Measurements from ENCODE around the gene RGS3.

Gene RGS3

DNA sequence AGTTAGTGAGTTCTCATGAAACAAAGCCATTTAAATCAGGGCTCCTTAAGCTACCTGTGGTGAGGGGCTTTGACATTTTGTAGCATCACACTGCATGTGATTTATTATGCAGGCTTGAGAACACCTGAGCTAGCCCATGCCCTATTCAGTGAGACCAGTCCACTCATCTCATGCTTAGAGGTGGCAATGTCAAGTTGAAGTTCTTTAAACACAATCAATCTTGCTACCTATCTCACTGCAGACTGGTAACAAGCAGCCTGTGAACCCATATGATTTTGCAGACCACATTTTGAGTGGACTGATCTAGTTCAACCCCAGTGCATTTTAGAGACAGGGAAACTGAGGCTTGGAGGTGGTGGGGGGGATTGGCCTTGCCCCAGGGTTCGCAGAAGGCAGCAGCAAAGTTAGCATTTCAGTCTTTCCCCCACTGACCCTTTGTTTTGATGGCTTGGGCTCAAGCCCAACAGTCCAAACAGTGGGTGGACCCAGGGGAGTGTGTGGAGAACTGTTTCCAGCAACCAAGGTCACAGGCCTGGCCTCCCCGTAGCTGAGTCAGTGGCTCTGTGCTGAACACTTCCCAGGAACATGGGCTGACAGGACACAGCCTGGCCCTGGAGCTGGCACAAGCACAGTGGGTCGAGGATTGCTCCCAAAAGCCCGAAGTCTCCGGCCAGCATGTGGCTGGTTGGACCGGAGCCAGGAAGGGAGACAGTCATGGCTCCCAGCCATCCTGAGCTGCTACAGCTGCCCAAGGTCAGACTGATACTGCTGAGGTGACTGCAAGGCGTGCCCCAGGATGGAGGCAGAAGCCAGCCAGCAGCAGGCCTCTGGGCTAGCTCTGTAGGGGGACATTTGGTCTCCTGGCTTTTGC lies 95.3 kb downstream of the RGS3 start:
- DNase-seq: no peak

DNA sequence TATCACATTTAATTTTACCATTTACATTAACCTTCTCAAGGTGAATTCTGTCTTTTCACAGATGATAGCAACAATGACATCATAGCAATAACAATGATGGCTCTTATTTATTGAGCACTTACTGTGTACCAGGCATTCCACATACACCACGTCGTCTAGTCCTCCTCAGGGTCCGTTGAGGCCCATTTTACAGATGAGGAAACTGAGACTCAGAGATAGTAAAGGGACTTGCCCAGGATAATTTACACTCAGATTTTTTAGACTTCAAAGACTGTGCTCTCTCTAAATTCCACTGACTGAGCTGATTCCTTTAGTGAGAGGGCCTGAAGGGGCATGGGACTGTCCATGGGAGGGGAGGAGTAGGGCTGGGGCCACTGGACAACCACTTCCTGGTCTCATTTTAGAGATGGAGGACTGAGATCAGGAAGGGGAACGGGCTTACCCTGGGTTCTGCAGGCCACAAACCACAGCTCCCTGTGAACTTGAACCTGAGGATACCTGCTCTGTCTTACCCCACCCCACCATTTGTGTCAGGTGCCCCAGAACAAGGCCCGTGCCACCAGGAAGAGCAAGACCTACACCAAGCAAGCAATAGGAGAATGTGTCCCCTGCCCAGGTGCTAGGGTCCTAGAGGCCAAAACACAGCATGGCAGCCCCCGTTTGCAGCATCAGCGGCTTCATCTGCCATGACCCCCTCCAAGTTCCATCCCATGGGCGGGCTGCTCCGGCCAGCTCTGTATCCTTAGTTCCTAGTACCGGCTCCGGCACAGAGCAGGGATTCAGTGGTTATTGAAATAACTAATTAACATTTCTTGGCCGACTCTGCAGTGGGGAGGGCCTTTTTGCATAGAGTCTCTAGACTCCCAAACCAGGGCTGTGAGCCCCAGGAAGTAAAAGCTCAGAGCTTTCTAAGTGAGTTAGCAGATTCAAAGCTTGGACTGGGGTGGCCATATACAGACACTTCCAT lies 96.6 kb downstream of the RGS3 start:
- no peak for DNase-seq

DNA sequence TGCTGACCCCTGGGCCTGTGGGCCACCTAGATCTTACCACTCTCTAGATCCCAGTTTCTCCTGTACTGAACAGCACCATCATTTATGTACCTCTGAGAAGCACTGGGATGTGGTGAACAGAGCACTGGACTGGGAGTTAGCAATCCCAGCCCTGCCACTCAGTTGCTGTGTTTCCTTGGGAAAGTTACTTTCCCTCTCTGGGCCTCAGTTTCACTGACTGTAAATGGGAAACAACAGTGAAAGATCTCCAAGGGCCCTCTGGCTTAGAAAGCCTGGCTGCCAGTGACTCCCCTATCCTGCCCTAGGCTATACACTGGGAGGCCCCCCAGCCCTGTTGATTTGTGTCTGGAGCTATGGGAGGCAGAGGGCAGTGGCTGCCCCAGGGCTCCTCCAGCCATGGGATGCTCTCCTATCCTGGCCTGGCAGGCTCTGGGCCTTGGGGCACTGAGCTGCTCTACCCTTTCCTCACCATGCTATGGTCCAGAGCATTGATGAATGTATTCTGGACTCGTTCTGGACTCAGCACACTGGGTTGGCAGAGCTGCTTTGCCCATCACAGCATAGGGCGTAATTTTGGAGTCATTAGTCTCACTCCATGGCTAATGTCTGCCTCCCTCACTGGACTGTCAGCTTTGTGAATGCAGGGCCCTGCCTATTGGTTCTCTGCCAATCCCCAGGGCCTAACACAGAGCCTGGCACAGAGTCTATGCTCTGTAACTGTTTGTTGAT lies 99.3 kb downstream of the RGS3 start:
- DNase-seq: no peak

DNA sequence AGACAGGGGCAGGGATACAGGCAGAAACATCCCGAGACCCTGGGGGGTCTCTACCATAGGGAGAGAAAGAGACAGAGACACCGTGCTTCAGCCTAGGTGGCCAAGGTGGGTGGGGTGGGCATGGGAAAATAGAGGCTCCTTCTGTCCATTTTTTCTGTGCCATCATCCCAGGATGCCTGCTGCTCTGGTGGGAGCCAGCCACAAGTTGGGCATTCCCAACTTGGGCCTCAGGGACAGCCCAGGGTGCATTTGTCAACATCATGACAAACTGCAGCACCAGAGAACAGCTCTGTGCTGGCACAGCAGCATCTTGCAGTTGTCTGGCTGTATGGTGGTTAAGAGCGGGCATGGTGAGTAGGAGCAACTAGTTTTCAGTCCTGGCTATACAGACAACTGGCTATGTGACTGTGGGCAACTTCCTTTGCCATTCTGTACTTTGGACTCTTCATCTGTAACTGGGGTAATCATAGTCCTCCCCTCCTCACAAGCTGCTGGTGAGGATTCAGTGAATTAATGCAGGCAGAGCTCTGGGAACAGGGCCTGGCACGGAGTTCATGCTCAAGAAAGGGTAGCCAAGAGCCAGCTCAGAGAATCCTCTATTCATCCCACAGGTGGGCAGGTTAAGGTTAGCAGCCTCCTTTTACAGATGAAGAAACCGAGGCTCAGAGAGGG lies 100.4 kb downstream of the RGS3 start:
- no peak for DNase-seq

DNA sequence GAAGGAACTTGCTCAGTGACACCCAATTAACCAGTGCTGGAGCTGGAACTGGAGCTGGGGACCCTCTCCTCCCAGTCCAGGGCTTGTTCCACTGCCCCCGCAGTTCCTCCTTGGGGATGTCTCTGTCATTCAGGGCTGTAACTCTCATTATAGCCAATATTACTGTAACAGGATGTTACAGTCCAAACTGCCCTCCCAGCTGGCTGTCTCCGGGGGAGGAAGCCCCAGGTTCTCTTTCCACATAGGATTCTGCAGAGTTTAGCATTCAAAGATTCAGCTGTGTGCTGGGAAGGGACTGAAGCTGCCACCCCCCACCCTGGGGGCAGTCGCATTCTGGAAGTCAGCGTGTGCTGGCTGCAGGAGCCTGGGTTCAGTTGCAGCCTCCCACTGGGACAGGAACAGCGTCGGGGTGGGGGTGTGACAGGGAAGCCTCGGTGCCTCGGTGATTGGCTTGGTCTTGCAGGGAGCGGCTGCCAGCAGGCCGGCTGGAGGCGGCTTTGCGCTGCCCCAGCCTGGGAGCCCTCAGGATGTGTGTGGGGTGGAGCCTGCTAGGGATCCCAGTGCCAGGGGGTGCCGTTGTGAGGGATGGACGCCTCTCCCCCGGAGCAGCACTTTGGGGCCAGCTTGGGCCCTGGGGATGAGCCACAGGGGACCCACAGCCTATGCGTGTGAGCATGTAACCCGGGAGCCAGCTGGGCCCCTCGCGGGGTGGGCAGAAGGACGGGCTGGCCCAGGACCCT lies 101.1 kb downstream of the RGS3 start:
- DNase-seq: no peak

DNA sequence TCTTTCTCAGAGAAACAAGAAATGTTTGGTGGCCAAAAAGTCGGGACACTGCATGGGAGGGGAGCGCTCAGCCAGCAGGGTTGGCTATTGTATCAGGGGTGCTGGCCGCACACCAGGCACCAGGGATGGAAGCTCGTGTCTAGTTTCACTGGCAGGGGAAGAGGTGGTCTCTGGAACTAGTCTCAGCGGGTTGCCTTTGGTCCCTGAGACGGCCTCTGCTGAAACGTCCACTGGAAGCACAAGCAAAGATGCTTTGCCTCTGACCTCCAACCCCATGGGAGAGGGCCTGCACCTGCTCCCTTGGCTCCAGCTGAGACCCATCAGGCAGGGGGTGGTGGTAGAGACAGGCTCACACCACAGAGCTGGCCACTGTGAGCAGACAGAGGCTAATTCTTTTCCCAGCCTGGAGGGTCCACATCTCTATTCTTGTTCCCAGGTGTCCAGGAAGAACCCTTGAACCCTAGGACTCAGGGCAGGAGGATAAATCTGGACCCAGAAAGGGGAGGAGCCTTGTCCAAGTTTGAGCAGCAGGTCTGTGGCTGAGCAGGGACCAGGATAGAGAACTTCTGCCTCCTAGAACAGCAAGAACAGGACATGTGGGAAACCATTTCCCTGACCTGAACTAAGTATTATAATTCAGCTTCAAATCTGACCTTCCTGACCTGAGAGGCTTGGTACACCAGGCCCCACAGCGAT lies 102.6 kb downstream of the RGS3 start:
- no peak for DNase-seq

DNA sequence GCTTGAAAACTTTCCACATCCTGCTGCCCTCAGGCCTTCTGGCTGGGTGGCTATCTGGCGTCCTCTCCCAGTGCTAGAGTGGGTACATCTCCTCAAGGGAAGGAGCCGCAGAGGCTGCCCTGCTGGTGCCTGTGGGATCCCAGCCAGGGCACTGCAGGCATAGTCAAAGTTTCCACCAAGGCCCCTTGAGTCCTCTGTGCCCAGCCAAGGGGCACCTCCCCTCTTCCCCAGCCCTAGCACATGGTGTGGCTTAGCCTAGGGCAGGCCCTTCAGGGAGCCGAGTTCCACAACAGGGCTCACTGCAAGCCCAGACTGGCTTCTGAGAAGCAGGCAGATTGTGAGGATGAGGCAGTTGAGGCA lies 103.2 kb downstream of the RGS3 start:
- DNase-seq: no peak

DNA sequence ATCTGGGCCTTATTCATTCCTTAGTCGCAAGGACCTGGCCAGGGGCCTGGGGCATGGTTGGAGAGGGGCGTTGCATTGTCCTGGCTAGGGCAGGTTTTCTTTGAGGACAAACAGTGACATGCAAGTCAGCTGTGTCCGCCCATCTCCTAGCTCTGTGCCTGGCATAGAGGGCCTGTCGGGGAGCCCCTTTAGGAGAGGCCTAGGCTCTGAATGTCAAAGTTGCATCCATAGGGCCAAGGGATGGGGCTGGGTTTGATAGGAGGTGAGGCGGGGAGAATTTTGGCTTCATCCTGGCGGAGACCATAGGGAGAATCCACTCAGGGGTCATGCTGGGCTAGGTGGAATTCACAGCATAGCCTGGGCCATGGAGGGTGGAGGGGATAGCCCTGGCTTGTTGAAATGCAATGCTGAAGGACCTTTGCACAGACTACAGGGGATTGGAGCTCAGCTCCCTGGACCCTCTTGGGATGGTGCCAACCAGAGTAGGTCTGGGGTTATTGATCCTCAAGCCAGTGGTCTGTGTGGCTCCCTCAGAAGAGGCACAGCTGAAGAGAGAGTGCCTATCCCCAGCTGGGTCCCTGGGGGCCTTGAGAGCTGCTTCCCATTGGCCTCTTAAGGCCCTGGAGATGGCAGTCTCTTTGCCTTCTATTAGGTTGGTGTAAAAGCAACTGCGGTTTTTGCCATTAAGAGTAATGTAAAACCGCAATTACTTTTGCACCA lies 104.0 kb downstream of the RGS3 start:
- DNase-seq: no peak

DNA sequence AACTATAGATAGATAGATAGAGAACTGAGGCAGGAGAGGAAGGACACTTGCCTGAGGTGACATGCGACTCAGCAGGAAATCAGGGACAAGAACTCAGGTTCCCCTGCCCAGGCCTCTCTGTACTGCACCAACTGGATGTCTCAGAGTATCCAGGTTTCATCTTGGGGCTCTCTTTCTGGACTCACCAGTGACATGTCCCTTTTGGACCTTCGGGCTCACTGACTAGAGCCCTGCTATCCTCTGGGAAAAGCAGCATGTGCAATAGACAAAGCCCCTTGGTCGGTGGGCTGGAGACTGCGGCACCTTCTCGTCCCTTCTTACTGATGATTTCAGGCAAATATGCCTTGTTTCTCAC lies 104.5 kb downstream of the RGS3 start:
- no peak for DNase-seq

DNA sequence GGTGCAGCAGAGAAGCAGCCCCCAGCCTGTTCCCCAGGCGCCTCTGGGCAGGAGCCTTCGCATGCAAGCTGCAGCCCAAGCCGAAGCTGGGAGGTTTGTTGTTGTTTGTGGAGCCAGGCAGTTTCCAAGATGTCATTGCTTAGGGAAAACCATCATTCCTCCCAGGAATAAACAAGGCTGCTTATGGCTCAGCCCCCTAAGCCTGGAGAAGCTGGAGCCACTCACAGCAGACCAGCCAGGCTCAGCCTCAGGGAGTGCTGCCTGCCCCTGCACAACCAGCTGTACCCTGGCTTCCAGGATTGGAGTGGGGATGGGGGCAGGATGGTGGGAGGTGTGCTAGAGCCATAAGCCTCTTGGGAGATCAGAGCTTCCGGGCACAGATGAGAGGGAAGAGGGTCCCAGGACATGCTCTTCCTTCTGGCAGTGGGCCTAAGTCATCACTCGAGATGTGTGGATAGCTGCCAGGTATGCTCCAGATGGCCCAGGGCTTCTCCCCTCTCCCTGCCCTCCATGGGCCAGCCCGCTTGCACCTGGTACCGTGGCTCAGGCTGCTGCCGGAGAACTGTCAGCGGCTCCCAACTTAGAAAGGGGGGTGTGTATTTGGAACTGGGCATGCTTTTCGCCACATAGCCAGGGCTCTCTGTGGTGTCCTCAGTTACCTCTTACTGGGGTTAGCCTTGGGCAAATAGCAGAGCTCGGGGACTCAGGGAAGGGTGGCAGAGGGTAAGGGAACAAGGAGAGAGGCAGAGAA lies 105.2 kb downstream of the RGS3 start:
- DNase-seq: no peak

DNA sequence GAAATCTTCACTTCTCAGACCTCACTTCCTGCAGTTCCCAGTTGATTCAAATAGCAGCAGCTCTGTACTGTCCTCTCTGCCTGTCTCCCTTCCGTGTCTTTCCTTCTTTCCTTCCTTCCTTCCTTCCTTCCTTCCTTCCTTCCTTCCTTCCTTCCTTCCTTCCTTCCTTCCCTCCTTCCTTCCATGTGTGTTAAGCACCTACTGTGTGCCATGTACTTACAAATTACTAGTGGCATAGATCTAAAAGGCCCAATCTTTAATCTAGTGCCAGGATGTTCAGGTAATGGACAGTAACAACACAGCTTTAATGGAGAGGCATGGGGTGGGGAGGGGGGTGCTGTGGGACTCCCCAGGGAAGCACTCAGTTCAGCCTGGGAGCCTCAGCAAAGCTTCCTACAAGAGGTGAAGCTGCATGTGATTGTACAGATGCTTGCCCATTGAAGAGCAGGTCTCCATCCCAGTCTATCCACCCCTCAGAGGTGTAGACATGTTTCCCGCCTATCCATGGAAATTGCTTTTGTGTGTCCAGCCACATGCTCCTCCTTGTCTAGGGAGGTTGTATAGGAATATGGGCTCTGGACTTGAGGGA lies 106.0 kb downstream of the RGS3 start:
- DNase-seq: no peak

DNA sequence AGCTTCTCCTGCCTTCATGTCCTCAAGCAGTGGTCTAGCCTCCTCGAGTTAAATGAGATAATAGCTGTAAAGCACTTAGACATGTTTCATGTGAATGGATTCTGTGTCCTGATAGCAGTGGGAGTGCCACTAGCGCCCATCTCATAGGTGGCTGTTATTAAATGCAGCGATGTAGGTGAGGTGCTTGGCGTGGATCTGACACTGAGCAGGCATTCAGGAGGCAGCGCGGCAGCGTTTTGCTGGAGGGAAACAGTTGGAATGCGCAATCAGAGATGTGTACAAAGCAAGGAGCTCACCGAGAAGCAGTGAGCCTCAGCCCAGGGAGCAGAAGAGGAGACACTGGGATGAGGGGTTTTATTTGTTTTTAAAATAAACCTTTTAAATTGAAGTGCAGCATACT lies 106.6 kb downstream of the RGS3 start:
- DNase-seq: no peak

DNA sequence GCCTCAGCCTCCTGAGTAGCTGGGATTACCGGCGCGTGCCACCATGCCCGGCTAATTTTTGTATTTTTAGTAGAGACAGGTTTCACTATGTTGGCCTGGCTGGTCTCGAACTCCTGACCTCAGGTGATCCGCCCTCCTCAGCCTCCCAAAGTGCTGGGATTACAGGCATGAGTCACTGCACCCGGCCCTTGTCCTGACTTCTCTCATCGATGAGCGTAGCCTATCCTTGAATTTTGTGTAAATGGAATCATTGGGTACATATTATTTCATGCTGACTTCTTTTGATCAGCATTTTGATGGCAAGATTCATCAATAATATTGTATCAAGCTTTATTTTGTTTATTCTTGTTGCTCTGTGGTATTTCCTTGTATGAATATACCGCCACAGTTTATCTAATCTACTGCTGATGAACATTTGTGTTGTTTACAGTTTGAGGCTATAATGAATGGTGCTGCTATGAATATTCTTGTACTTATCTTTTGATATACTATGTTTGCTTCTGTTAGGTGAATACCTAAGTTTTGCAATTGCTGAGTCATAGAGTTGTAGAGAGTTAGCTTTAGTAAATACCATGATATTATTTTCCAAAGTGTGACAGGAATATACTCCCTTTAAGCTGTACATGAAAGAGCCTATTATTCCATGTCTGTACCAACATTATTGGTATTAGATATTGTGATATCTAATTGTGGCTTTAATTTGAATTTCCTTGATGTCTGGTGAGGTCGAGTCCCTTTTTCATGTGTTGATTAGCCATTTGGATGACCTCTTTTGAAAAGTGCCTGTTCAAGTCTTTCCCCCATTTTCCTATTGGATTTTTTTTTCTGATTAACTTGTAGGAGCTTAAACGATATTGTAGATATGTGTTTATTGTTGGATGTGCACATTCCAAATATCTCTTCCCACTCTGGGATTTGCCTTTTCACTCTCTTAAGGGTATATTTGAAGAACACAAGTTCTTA lies 107.5 kb downstream of the RGS3 start:
- no peak for DNase-seq

DNA sequence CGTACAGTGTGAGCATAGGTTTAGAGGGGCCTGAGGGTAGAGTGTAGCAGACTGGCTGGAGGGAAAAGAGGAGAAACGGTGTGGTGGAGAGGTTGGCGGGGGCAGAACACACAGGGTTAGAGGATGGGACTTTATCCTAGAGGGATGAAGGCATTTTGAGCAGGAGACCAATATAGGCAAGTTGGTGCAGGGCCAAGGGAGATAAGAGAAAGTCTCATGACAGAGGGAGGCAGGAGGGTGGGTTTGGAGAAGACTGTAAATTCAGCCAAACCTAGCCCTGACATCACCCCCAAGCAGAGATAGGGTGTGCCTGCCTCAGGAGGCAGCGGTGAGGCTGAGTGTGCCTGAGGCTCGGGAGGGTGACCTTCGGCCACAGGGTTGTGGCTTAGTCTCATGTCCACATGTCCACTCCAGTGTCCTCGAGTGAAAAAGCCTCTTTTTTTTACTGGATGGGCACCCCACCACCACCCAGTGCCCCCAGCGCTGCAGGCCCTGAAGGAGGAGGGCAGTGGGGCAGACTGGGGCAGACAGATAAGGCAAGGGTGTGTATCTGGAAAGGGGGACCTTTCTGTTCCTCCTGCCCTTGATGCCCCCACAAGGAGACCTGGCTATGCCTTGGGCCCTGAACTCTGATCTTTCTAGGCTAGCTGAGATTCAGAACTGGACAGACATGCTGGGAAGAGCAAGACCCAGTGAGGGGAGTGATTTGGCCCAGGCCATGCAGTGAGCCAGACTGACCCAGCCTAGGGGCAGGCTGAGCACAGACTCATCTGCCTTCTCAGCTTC lies 108.7 kb downstream of the RGS3 start:
- DNase-seq: no peak

DNA sequence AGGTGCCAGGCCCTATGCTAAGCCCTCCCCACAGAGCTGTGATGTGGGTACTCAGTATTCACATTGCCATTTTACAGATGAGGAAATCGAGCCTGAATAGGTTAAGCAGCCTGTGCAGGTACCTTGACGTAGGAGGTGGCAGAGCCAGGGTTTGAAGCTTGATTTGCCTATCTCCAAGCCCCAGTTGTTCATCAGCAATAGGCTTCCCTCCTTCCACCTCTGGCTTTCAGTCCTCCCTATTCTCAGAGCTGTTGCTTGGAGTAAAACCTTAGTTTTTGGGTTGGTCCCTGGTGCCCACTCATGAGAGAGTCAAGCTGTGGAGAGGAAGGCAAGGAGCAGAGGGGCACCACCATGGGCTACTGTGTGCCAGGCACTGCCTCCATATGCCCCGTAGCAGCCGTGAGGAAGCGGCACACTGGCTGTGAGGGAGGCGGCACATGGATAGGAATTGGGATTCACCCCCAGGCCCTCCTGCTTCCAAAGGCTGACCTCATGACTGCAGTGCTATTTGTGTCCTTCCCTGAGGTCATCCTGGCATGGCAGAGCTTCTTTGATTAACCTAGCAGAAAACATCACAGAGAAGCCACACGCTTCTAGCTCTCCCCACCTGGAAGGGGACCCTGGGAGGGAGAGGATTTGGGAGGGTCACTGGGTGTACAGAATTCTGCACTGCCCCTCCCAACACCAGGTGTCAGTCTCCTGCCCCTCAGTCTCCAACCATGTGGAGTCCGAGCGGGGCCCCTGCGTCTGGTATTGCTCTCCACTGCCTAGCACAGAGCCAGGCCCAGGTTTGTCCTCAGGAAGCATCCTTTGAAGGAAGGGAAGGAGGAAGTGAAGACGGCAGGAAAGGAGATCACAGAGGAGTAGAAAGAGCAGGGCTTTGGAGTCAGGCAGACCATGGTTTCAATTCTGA lies 109.8 kb downstream of the RGS3 start:
- DNase-seq: no peak

DNA sequence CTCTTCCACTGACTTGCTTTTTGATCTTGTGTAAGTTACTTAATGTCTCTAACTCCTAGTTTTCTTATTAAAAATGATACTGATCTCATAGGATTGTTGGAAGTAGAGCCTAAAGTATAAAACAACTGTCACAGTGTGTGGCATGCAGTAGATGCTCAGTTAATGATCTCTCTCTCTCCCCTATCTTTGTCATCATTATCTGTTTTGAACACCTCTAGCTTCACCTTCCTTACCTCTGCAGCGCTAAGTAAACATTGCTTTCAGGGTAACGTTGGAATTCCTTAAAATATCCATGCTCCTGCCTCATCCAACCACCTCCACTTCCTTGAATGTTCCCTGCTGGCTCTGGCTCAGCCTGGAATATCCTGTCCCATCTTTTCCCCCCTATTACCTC lies 110.4 kb downstream of the RGS3 start:
- DNase-seq: no peak
